Parathyroid adenoma (tissue), 2 donors: Measurements from ENCODE around the gene IFNA10.
"Not testable (repeated sequence)": the region's sequence is repeated elsewhere in the genome, so short reads cannot be mapped to it uniquely, and the experiment has no call there.

Source experiments
- H2AFZ ChIP-seq: fragments of 300-600 bp; sonication (generic); one replicate; pipeline ENCODE4 v1.7.0; 2017; ENCODE audit warnings: antibody characterized with exemption, mild to moderate bottlenecking
- H3K27ac ChIP-seq: fragments of 300-600 bp; sonication (generic); one replicate; pipeline ENCODE4 v1.7.0; 2017
- H3K27me3 ChIP-seq: fragments of 300-600 bp; sonication (generic); one replicate; pipeline ENCODE4 v1.7.0; 2017; ENCODE audit warnings: low read length; ENCODE audit not compliant: control insufficient read depth, insufficient read depth
- H3K36me3 ChIP-seq: fragments of 300-600 bp; sonication (generic); one replicate; pipeline ENCODE4 v1.7.0; 2017; ENCODE audit warnings: low read length; ENCODE audit not compliant: control insufficient read depth, insufficient read depth
- H3K4me1 ChIP-seq: fragments of 300-600 bp; sonication (generic); one replicate; pipeline ENCODE4 v1.7.0; 2017; ENCODE audit warnings: control low read depth
- H3K4me2 ChIP-seq: fragments of 300-600 bp; sonication (generic); one replicate; pipeline ENCODE4 v1.7.0; 2017; ENCODE audit warnings: low read length
- H3K4me3 ChIP-seq: fragments of 300-600 bp; sonication (generic); one replicate; pipeline ENCODE4 v1.7.0; 2017; ENCODE audit warnings: low read depth, low read length
- H3K79me2 ChIP-seq: fragments of 300-600 bp; sonication (generic); one replicate; pipeline ENCODE4 v1.7.0; 2017; ENCODE audit warnings: control low read depth
- H3K9ac ChIP-seq: fragments of 300-600 bp; sonication (generic); one replicate; pipeline ENCODE4 v1.7.0; 2017; ENCODE audit warnings: mild to moderate bottlenecking
- H3K9me3 ChIP-seq: fragments of 300-600 bp; sonication (generic); one replicate; pipeline ENCODE4 v1.7.0; 2017; ENCODE audit warnings: low read length; ENCODE audit not compliant: control insufficient read depth
- CTCF ChIP-seq: fragments of 300-600 bp; sonication (generic); IDR thresholded peaks from one replicate; pipeline ENCODE4 v1.7.0; 2017; ENCODE audit warnings: antibody characterized with exemption, mild to moderate bottlenecking
- donor health status: primary hyperparathyroidism.

The IFNA10 gene

GRCh38 chr9:21207043-21207442 is at the start of gene IFNA10:
Gene IFNA10 (minus strand): TSS chr9:21207143. CDS start chr9:21207097, 46 bp downstream.
- not testable (repeated sequence) for H3K79me2 ChIP-seq, H3K4me2 ChIP-seq, H2AFZ ChIP-seq, H3K4me3 ChIP-seq, H3K27ac ChIP-seq, H3K36me3 ChIP-seq, H3K9me3 ChIP-seq, H3K9ac ChIP-seq, H3K27me3 ChIP-seq, H3K4me1 ChIP-seq

- H3K4me3 ChIP-seq = no peak overlapping the region
- no peak overlapping the region for H3K9ac ChIP-seq
- no peaks in the 10 kb centered on the region for H3K79me2 ChIP-seq
- no peak for TF ChIP-seq CTCF
- H3K9me3 ChIP-seq = no peaks in the 10 kb centered on the region
- H3K27me3 ChIP-seq = no peaks in the 10 kb centered on the region
- H2AFZ ChIP-seq = no peak overlapping the region
- no peak overlapping the region for H3K4me2 ChIP-seq
- H3K36me3 ChIP-seq = no peaks in the 10 kb centered on the region
- H3K4me1 ChIP-seq = no peaks in the 10 kb centered on the region
- no peak overlapping the region for H3K27ac ChIP-seq
These were observed 48.7 kb upstream of the IFNA10 start for GRCh38 chr9:21255538-21256212.

- no peak overlapping the region for H3K9ac ChIP-seq
- H2AFZ ChIP-seq = no peak overlapping the region
- no peaks in the 10 kb centered on the region for H3K36me3 ChIP-seq
- H3K79me2 ChIP-seq = no peaks in the 10 kb centered on the region
- no peaks in the 10 kb centered on the region for H3K9me3 ChIP-seq
- H3K4me3 ChIP-seq = no peak overlapping the region
- no peak overlapping the region for H3K4me2 ChIP-seq
- H3K4me1 ChIP-seq = no peaks in the 10 kb centered on the region
- H3K27ac ChIP-seq = no peak overlapping the region
- H3K27me3 ChIP-seq = no peaks in the 10 kb centered on the region
- TF ChIP-seq CTCF = peak; percentile 15
These were observed 46.0 kb upstream of the IFNA10 start for GRCh38 chr9:21252721-21253547.

GRCh38 chr9:21251638-21252037 is 44.7 kb upstream of the IFNA10 start:
- no peaks in the 10 kb centered on the region for H3K27me3 ChIP-seq
- H3K9me3 ChIP-seq = no peaks in the 10 kb centered on the region
- H3K27ac ChIP-seq = no peak overlapping the region
- H3K4me1 ChIP-seq = no peaks in the 10 kb centered on the region
- no peaks in the 10 kb centered on the region for H3K36me3 ChIP-seq
- TF ChIP-seq CTCF = no peak
- H3K4me2 ChIP-seq = no peak overlapping the region
- H3K79me2 ChIP-seq = no peaks in the 10 kb centered on the region
- no peak overlapping the region for H3K4me3 ChIP-seq
- H2AFZ ChIP-seq = no peak overlapping the region
- H3K9ac ChIP-seq = no peak overlapping the region

- no peak overlapping the region for H3K27ac ChIP-seq
- H3K9me3 ChIP-seq = no peaks in the 10 kb centered on the region
- H3K4me1 ChIP-seq = no peaks in the 10 kb centered on the region
- H3K4me2 ChIP-seq = no peak overlapping the region
- H2AFZ ChIP-seq = no peak overlapping the region
- no peaks in the 10 kb centered on the region for H3K36me3 ChIP-seq
- TF ChIP-seq CTCF = no peak
- H3K4me3 ChIP-seq = no peak overlapping the region
- H3K9ac ChIP-seq = no peak overlapping the region
- H3K79me2 ChIP-seq = no peaks in the 10 kb centered on the region
- H3K27me3 ChIP-seq = no peaks in the 10 kb centered on the region
These were observed 44.2 kb upstream of the IFNA10 start for GRCh38 chr9:21251190-21251589.
